Measurements from ENCODE around the gene SPECC1.

GRCh38 chr17:20315311-20315710 lies 306.2 kb downstream of the SPECC1 start:
- TF ChIP-seq CTCF (IDR thresholded peaks at IDR 0.05) (no peak), POLR2A (IDR thresholded peaks at IDR 0.05) (no peak)

Data from adrenal gland (tissue), 5 donors.